Mesothelial cell of epicardium (in vitro differentiated cells): Measurements from ENCODE around the gene PTPRJ. TPM values are rescaled to one million over a fixed set of nuclear protein-coding genes. Genes with fewer than 3 reads are reported as not detected.

Experiments
- DNase-seq, 2 experiments: peaks; one replicate each; pipeline ENCODE4 v3.0.0; 2021; ENCODE audit warnings: low spot score in 2 of 2; ENCODE audit not compliant: unreplicated experiment in 2 of 2
- H3K27ac Mint-ChIP-seq: 2 replicates; pipeline ENCODE4 v1.8.0; 2021; ENCODE audit warnings: mixed read lengths
- H3K27me3 Mint-ChIP-seq: 2 replicates; pipeline ENCODE4 v1.8.0; 2021; ENCODE audit warnings: low read depth, mixed read lengths
- H3K36me3 Mint-ChIP-seq: 2 replicates; pipeline ENCODE4 v1.8.0; 2021; ENCODE audit warnings: mixed read lengths
- H3K4me1 Mint-ChIP-seq: 2 replicates; pipeline ENCODE4 v1.8.0; 2021; ENCODE audit warnings: mixed read lengths
- H3K4me3 Mint-ChIP-seq: 2 replicates; pipeline ENCODE4 v1.8.0; 2021; ENCODE audit warnings: mild to moderate bottlenecking, moderate library complexity, mixed read lengths
- H3K9me3 Mint-ChIP-seq: 2 replicates; pipeline ENCODE4 v1.8.0; 2021; ENCODE audit warnings: mixed read lengths
- CTCF ChIP-seq: fragments of 200-600 bp; sonication (generic); IDR thresholded peaks from one replicate; pipeline ENCODE4 v1.5.0; 2021; ENCODE audit warnings: antibody characterized with exemption; ENCODE audit not compliant: unreplicated experiment
- total RNA-seq: library from RNA; stranded (reverse); gene quantifications from 3 replicates; pipeline ENCODE4 v1.2.1, GENCODE V29; 2021

Gene PTPRJ
- total RNA-seq, 1 donor from 2014 or later: 26.2 TPM

- no peak overlapping the region for H3K4me3 Mint-ChIP-seq
- TF ChIP-seq CTCF: no peak
- peaks cover 13% of the 10 kb centered on the region for H3K4me1 Mint-ChIP-seq
- H3K36me3 Mint-ChIP-seq: peaks cover 14% of the 10 kb centered on the region
- DNase-seq: no peak
- H3K9me3 Mint-ChIP-seq: no peaks in the 10 kb centered on the region
- H3K27ac Mint-ChIP-seq: peak overlapping the region; percentile 56
- H3K27me3 Mint-ChIP-seq: no peaks in the 10 kb centered on the region
Measured at GRCh38 chr11:48170241-48171233, 190.2 kb downstream of the PTPRJ start.

- H3K4me3 Mint-ChIP-seq: peak overlapping the region; percentile 42
- H3K36me3 Mint-ChIP-seq: peaks cover 3% of the 10 kb centered on the region
- TF ChIP-seq CTCF: peak; percentile 76
- no peaks in the 10 kb centered on the region for H3K27me3 Mint-ChIP-seq
- peak; percentile 27 to 74 for DNase-seq
- no peak overlapping the region for H3K27ac Mint-ChIP-seq
- H3K9me3 Mint-ChIP-seq: no peaks in the 10 kb centered on the region
- H3K4me1 Mint-ChIP-seq: peaks cover 13% of the 10 kb centered on the region
Measured at GRCh38 chr11:48172818-48173609, 192.7 kb downstream of the PTPRJ start.

GRCh38 chr11:48177661-48178060 lies 197.3 kb downstream of the PTPRJ start:
- Mint-ChIP-seq H3K9me3 (peaks cover 26% of the 10 kb centered on the region), H3K27ac (no peak overlapping the region), H3K4me3 (no peak overlapping the region), H3K27me3 (no peaks in the 10 kb centered on the region), H3K4me1 (peaks cover 6% of the 10 kb centered on the region), H3K36me3 (no peaks in the 10 kb centered on the region)
- no peak for DNase-seq
- no peak for TF ChIP-seq CTCF

GRCh38 chr11:48180627-48181026 lies 200.3 kb downstream of the PTPRJ start:
- Mint-ChIP-seq H3K4me1 (no peaks in the 10 kb centered on the region), H3K27ac (no peak overlapping the region), H3K36me3 (no peaks in the 10 kb centered on the region), H3K4me3 (no peak overlapping the region), H3K27me3 (no peaks in the 10 kb centered on the region), H3K9me3 (peaks cover 39% of the 10 kb centered on the region)
- no peak for DNase-seq
- TF ChIP-seq CTCF: no peak

- Mint-ChIP-seq H3K9me3 (peaks cover 40% of the 10 kb centered on the region), H3K27ac (no peak overlapping the region), H3K4me1 (no peaks in the 10 kb centered on the region), H3K27me3 (no peaks in the 10 kb centered on the region), H3K4me3 (no peak overlapping the region), H3K36me3 (no peaks in the 10 kb centered on the region)
- DNase-seq: no peak
- TF ChIP-seq CTCF: no peak
Measured at GRCh38 chr11:48182860-48183526, 202.6 kb downstream of the PTPRJ start.
